IPS-15b (cell line): ENCODE measurements around the gene SLC19A1.

Experiments
- H3K27me3 ChIP-seq: one replicate; pipeline ENCODE4 v1.6.1; 2013; ENCODE audit warnings: low read length; ENCODE audit not compliant: control insufficient read depth, insufficient read depth
- H3K36me3 ChIP-seq: one replicate; pipeline ENCODE4 v1.6.1; 2013; ENCODE audit warnings: low read length; ENCODE audit not compliant: control insufficient read depth, insufficient read depth
- H3K4me1 ChIP-seq: one replicate; pipeline ENCODE4 v1.6.1; 2013; ENCODE audit warnings: mild to moderate bottlenecking, low read length; ENCODE audit not compliant: control insufficient read depth, insufficient read depth
- H3K4me3 ChIP-seq: one replicate; pipeline ENCODE4 v1.5.1; 2013; ENCODE audit warnings: low read depth, low read length
- H3K9ac ChIP-seq: one replicate; pipeline ENCODE4 v1.6.1; 2013; ENCODE audit warnings: low read depth, mild to moderate bottlenecking, low read length
- H3K9me3 ChIP-seq: one replicate; pipeline ENCODE4 v1.6.1; 2013; ENCODE audit warnings: mild to moderate bottlenecking, low read length; ENCODE audit not compliant: control insufficient read depth, insufficient read depth

SLC19A1 gene

DNA sequence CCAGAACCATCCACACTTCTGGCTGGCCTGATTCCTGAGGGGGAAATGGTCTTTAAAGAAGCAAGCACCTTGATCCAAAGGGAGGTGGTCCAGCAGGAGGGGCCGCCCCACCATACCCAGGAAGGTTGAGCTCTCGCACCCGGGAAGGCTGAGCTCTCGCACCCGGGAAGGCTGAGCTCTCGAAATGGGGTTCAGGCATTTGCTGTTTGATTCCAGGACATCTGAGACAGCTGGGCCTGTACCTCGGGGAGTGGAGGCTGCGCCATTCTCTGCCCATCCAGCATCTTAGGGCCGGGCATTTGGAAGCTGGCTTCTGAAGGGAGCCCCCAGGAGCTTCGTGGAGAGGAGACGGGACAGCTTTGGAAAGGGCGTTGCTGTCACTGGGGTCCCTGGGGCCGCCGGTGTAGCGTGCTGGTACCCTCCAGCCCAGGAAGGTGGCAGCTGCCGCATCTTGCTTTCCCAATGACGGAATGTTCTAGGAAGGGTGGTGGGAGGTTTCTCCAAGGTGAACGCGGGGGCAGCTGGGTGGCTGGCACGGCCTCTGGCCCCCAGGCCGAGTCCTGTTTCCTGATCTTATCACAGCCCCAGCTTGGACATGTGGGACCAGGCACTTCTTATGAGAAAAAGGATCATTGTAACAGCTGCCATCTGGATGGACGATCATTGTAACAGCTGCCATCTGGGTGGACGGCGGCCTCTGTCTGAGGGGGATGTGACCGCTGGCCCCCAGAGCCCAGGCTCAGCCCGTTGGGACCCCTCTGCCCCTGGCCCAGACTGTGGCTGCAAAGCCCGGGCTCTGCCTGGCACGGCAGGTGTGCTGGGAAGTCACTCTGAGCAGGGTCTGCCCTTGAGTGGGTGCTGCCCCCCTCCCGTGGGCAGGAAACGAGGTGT, 75.7 kb downstream of the SLC19A1 start:
- Histone ChIP-seq H3K4me3 (no peak overlapping the region), H3K27me3 (no peaks in the 10 kb centered on the region), H3K4me1 (no peaks in the 10 kb centered on the region), H3K9ac (no peak overlapping the region), H3K9me3 (no peaks in the 10 kb centered on the region), H3K36me3 (peaks cover 16% of the 10 kb centered on the region)

DNA sequence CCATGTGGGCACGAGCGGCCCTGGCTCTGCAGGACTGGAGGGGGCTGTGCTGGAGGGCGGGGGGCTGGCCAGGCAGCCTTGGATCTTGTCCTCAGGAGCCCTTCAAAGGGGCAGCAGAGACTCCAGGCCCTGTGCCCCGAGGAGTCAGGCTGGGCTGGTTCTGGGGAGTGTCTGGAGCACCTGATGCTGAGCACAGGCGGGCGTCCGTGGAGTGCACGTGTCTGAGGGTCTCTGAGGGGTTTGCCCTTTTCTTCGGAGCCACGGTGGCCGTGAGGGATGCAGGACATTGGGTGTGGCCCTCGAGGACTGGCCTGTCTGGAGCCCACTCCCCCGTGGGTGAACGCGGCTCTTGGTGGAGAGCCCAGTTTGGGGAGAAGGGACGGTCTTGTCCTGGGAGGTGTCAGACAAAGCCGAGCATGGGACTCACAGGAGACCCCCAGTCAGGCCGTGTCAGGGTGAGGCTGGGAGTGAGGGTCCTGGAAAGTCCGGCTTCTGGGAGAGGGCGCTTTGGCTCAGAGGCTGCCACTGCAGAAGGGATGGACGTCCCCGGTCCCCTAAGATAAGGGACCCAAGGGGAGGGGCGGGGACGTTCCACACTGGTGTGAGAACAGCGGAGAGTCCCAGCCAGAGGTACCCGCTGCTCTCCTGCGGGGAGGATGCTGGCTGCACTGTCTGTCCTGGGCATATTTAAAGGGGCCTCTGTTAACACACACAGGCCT, 76.5 kb downstream of the SLC19A1 start:
- H3K36me3 ChIP-seq, result peaks cover 16% of the 10 kb centered on the region
- H3K27me3 ChIP-seq, result no peaks in the 10 kb centered on the region
- no peaks in the 10 kb centered on the region for H3K4me1 ChIP-seq
- H3K4me3 ChIP-seq, result no peak overlapping the region
- no peak overlapping the region for H3K9ac ChIP-seq
- no peaks in the 10 kb centered on the region for H3K9me3 ChIP-seq

DNA sequence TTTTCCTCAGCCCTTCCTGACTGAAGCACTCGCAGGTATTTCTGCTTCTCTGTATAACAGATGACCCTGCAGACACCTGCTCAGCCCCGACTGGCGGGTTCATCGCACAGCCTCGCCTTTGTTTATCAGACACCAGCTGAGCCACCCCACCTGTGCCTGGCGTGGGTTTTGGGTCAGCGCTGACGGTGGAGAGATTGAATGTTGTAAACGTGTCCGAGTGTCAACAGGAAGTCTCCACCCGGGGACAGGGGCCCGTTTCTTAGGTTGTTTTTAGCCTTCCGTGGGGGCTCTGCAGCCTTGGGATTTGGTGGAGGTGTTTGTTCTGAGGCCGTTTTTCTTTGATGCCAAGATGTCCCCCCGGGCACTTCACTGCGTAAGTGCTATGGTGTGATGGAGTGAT, 77.1 kb downstream of the SLC19A1 start:
- peaks cover 16% of the 10 kb centered on the region for H3K36me3 ChIP-seq
- no peak overlapping the region for H3K4me3 ChIP-seq
- no peaks in the 10 kb centered on the region for H3K9me3 ChIP-seq
- no peaks in the 10 kb centered on the region for H3K4me1 ChIP-seq
- no peaks in the 10 kb centered on the region for H3K27me3 ChIP-seq
- no peak overlapping the region for H3K9ac ChIP-seq

DNA sequence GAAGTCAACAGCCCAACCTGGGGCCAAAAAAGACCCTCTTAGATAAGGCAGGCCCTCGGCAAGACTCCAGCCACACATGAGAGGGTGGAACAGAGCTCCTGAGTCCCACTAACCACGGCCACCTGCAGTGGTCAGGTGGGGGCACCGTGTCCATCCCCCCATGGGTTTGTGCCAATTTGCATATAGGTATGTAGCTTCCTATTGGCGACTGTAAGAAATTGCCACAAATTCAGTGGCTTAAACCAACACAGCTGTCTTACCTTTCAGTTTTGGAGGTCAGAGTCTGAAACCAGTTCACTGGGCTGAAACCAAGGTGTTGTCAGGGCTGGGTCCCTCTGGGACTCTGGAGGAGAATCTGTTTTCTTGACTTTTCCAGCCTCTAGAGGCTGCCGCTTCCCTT, 77.9 kb downstream of the SLC19A1 start:
- no peaks in the 10 kb centered on the region for H3K9me3 ChIP-seq
- H3K4me3 ChIP-seq, result no peak overlapping the region
- no peaks in the 10 kb centered on the region for H3K27me3 ChIP-seq
- H3K36me3 ChIP-seq, result peaks cover 19% of the 10 kb centered on the region
- H3K9ac ChIP-seq, result no peak overlapping the region
- H3K4me1 ChIP-seq, result no peaks in the 10 kb centered on the region

DNA sequence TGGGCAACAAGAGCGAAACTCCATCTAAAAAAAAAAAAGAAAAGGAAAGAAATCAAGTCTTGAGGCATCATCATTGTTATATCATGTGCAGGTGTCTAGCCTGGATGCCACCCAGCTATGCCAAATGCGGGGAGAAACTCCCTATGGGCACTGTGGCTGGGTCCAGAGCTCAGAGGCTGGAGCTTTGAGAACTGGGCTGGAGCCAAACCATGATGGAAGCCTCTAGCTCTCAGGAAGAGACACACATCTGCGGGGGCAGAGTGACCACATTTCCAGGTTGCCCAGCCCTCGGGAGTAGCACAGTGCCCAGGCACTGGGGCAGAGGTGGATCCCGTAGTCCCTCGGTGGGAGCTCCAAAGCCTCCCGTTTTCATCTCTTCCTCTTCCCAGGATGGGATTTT, 78.4 kb downstream of the SLC19A1 start:
- Histone ChIP-seq H3K4me1 (no peaks in the 10 kb centered on the region), H3K4me3 (no peak overlapping the region), H3K9ac (no peak overlapping the region), H3K9me3 (no peaks in the 10 kb centered on the region), H3K36me3 (peaks cover 15% of the 10 kb centered on the region), H3K27me3 (no peaks in the 10 kb centered on the region)

DNA sequence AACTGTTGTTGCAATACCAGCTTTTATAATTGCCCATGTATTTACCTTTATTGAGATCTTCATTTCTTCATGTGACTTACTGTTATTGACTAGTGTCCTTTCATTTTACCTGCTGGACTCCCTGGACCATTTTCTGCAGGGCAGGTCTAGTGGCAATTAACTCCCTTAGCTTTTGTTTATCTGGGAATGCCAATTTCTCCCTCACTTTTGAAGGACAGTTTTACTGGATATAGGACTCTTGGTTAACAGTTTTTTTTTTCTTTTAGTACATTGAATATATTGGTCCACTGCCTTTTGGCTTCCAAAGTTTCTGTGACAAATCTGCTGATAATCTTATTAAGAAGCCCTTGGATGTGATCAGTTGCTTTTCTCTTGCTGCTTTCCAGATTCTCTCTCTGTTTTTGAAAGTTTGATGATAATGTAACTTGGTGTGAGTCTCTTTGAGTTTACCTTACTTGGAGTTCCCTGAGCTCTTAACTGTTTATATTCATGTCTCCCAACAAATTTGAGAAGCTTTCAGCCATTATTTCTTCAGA, 80.4 kb downstream of the SLC19A1 start:
- H3K27me3 ChIP-seq, result no peaks in the 10 kb centered on the region
- H3K4me3 ChIP-seq, result no peak overlapping the region
- H3K9ac ChIP-seq, result no peak overlapping the region
- H3K4me1 ChIP-seq, result no peaks in the 10 kb centered on the region
- H3K36me3 ChIP-seq, result peaks cover 6% of the 10 kb centered on the region
- H3K9me3 ChIP-seq, result no peaks in the 10 kb centered on the region

DNA sequence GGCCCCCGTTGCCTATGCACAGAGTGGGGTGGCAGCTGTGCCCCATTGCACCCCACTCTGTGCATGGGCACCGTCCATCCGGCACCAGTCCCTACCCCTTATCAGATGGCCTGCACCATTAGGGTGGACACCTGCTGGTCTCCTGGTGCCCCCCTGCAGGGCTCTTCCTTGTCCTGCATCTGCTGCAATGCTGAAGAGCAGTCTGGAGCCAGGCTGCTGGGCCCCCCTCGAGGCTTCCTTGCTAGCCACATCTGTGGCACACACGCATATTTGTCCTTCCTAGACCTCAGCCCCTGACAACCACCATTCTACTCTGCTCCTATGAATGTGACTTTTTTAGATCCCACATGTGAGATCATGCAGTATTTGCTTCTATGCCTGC, 80.9 kb downstream of the SLC19A1 start:
- H3K9me3 ChIP-seq, result no peaks in the 10 kb centered on the region
- H3K9ac ChIP-seq, result no peak overlapping the region
- no peaks in the 10 kb centered on the region for H3K27me3 ChIP-seq
- peaks cover 6% of the 10 kb centered on the region for H3K36me3 ChIP-seq
- H3K4me1 ChIP-seq, result no peaks in the 10 kb centered on the region
- H3K4me3 ChIP-seq, result no peak overlapping the region

DNA sequence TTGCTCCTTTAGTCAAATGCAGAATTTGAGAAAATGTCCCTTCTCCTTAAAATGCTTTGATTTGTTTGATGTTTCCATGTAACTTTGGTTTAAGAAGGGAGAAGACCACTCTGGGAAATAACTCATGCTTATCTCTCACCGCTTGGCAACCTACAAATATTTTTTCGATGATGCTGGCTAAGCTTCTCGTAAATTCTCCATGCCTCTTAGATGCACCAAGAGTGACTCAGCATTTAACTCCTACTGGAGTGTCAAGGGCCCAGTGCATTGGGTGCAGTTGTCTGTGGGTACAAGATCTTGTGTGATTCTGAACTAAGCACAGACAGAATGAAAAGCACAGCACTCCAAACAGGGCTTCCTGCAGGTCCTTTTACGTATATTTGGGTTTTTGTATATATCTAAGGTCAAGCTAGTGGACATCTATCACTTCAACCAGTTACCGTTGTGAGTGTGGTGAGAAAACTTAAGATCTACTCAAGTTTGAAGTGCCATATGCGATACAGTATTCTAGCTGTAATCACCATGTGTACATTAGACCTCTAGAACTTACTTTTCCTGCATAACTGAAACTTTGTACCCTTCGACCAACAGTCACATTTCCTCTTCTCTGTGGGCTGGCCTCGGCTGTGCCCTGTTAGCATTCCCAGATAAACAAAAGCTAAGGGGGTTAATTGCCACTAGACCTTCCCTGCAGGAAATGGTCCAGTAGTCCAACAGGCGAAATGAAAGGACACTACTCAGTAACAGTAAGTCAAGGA, 81.5 kb downstream of the SLC19A1 start:
- no peaks in the 10 kb centered on the region for H3K9me3 ChIP-seq
- no peaks in the 10 kb centered on the region for H3K27me3 ChIP-seq
- H3K4me1 ChIP-seq, result no peaks in the 10 kb centered on the region
- H3K9ac ChIP-seq, result no peak overlapping the region
- peaks cover 10% of the 10 kb centered on the region for H3K36me3 ChIP-seq
- H3K4me3 ChIP-seq, result no peak overlapping the region

DNA sequence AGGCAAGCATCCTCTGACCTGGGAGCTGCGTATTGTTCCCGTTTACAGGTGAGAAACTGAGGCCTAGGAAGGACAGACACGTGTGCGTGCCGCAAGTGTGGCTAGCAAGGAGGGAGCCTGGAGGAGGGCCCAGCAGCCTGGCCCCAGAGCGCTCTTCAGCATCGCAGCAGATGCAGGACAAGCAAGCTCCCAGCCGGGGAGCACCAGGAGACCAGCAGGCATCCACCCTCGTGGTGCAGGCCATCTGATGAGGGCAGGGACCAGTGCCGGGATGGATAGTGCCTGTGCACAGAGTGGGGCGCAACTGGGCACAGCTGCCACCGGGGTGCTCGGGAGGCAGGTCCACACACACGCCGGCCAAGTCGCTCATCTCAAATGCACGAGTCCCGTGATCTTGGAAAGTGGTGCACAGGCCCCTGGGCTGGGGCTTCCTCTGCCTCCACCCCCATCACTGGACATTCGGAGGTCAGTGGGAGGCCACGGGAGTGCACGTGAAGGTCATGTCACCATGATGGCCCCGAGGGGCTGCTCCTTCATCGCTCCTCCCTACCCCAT, 82.2 kb downstream of the SLC19A1 start:
- no peaks in the 10 kb centered on the region for H3K9me3 ChIP-seq
- peaks cover 9% of the 10 kb centered on the region for H3K36me3 ChIP-seq
- H3K4me3 ChIP-seq, result no peak overlapping the region
- no peaks in the 10 kb centered on the region for H3K27me3 ChIP-seq
- no peaks in the 10 kb centered on the region for H3K4me1 ChIP-seq
- no peak overlapping the region for H3K9ac ChIP-seq

DNA sequence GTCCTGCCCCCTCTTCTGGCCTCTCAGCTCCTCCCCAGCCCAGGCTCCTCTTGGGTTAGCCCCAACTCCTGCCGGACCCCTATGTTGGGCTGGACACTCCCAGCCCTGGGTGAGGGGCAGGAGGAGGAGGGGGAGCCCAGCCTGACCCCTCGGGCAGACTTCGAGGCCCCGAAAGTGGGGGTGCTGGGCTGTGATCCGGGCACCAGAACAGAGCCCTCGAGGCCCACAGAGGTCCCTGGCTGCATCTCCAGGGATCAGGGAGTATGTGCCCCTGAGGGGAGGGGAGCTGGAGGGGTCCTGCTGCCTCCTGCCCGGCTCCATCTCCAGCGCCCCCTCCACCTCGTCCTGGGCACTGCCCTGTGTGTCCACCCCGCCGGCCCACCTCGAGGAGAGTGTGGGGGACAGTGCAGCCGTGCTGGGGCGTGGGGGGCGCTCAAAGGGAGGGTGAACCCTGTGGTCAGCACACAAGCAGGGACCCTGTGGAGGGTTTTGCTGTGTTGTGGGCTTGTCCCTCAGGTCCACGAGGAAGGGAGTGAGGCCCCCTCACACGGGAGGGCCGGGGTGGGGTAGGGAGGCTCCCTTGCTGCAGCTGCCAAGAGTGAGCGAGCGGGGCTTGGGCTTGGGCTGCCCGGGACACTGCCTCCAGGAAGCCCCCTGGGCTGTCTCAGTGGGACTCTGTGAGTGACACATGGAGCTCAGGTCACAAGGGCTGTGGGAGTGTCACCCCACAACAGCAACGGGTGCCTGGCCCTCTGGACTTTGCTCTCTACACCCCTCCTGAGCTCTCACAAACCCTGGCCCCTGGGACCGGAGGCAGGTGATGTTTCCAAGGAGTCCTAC, 82.8 kb downstream of the SLC19A1 start:
- H3K9ac ChIP-seq, result no peak overlapping the region
- no peaks in the 10 kb centered on the region for H3K9me3 ChIP-seq
- no peaks in the 10 kb centered on the region for H3K4me1 ChIP-seq
- no peaks in the 10 kb centered on the region for H3K27me3 ChIP-seq
- peaks cover 9% of the 10 kb centered on the region for H3K36me3 ChIP-seq
- no peak overlapping the region for H3K4me3 ChIP-seq
